GM18519 (cell line): Measurements from ENCODE around the gene HEBP1.

Experiments
- ATAC-seq: cut with Tn5 transposase; IDR thresholded peaks from one replicate; pipeline ENCODE4 v1.9.1; 2021; ENCODE audit warnings: mild to moderate bottlenecking, moderate library complexity; ENCODE audit not compliant: unreplicated experiment, low FRiP score

The HEBP1 gene

DNA sequence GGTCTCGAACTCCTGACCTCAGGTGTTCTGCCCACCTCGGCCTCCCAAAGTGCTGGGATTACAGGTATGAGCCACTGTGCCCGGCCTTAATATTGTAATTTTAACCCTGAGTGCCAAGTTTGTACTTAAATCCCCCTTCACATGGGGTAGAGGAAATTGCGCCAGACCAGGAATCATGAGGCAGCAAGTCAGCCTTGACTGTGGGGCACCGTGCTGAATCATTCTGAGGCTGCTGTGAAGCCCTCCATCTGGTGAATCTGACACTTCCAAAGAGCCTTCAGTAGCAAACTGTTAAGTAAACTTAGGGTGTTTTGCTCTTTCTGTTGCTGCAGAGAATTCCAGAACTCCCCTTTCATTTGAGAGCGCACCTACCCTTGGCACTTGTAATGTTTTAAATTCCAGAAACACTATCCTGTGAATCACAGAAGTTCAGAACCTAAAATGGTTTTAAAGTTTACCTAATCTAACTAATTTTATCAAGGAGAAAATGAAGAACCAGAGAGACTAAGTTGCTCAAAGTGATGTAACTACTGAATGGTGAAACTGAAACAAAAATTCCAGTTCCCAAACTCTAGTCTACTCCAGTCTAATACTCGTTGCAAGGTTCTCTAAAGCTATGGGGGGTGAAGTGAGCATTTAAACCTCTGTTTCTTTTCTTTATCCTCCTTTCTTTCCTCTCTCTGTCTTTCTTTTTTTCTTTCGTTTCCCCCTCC, 7.5 kb downstream of the HEBP1 start:
- ATAC-seq, result no peak

DNA sequence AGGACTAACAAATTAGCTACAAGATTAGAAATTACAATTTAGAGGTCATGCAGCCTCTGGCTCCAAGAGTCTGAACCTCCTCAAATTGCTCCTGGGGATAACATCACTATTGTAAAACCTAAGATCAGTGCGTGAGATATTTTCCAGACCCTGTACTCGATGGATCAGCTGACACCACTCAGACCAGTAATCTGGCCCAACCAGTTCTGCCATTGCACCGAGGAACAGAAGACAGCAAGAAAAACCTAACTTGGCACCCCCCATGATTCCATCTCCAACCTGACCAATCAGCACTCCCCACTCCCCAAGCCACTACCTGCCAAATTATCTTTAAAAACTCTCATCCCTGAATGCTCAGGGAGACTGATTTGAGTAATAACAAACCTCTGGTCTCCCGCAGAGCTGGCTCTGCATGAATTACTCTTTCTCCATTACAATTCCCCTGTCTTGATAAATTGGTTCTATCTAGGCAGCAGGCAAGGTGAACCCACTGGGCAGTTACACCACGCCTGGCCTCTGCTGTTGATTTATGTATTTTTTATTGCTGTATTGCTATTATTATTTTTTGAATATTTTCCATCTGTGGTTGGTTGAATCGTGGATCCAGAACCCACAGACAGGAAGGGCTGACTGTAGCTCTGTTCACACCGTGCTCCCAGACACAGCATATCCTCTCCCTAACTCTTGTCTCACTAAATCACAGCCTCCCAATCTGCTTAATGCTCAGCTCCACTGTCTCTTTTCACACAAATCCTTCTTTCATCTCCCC, 9.2 kb downstream of the HEBP1 start:
- no peak for ATAC-seq

DNA sequence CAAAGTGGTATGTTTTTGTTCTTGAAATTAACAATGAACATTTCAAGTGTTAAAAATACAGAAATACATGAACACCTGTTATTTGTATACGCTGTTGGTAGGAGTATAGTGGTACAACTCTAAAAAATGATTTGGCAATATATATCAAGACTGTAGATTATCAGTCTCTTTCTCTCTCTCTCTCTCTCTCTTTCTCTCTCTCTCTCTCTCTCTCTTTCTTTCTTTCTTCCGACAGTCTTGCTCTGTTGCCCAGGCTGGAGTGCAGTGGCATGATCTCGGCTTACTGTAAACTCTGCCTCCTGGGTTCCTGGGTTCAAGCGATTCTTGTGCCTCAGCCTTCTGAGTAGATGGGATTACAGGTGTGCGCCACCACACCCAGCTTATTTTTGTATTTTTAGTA, 12.6 kb downstream of the HEBP1 start:
- ATAC-seq, result no peak

DNA sequence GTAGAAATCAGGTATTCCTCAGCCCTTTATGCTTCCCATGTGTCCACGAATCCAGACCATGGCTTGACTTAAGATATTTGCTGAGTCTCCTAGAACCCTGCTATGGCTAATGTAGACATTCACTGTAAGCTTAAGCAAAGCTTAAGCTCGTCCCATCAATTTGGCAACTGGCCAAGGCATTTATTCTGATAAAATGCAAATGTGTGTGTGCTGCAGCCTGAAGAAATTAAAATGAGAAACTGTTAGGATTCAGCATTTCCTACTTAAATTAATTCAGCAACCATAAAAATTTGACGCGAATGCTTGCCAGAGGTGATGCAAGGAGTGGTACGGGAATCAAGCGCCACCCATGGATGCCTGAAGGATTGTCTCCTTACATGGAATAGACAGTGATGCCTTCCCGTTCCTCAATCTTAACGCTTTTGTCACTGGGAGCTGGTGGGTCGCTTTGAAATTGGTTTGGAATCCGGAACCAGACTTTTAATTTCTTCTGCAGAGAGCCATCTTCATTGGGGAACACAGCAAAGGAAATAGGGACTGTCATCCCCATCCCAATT, 13.2 kb downstream of the HEBP1 start:
- no peak for ATAC-seq

DNA sequence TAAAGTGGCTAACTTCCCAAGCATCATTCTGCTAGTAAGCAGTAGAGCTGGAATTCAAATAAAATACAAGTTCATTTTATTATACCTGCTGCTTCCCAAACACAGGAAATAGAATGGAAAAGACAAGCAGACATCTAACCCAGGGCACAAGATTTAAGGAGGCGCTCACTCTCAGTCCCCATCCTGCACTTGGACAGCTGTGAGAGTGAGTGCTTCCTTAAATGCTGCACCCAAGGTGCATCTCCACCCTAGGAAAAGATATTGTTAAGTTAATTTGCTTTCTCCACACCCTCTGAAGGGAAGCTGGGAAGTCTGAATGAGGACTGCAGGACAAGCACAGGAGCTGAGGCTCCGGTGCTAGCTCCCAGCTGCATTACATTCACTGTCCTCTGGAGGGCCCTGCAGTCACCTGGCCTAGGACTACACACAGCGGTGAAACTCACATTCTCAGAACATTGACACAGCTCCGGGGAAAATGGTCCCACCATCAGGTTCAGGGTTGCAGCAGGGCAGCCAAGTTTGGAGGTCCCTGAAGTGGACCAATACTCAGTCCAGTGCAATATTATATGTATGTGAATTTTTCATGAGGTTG, 14.2 kb downstream of the HEBP1 start:
- no peak for ATAC-seq

DNA sequence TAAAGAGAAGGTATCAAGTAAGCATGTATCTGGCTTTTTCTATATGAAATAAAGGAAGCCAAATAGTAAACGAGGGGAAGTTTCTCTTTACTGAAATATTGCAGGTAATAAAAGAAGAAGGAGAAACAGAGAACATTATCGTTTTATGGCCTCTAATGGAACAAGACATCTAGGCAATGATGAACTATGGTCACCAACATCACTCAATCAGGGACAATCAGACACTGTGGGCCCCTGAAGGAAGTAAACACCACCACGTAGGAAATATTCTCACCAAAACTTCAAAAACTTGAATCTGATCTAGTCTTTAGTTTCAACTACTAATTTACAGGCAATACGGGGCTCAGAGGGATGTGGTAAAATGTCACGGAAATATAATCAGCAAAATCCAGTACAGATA, 15.9 kb downstream of the HEBP1 start:
- ATAC-seq, result no peak

DNA sequence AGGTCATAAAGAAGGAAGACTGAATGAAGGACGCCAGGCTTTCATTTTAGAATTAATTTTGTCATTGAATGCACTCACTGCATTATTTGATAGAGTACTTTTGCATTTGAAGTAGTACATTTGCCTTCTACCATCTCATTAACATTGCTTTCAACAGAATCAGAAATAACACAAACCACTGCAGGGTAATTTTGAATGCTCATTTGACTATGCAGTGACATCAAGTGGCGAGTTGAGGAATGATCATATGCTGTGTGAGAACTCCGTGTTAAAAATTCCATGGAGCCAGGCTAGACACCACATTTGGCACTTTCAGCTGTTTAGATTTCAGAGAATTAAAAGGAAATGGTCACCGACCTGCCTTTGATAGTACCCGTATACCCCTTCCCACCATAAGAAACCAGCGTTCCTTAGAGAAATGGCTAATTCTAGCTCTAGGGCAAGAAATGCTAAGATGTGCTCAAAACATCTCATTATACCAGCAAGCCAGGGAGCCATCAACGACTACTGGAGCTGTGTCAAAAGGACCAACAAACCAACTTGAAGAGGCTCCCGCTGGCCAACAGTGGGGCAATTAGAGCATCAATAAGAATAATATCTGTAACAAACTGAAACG, 16.5 kb downstream of the HEBP1 start:
- ATAC-seq, result no peak

DNA sequence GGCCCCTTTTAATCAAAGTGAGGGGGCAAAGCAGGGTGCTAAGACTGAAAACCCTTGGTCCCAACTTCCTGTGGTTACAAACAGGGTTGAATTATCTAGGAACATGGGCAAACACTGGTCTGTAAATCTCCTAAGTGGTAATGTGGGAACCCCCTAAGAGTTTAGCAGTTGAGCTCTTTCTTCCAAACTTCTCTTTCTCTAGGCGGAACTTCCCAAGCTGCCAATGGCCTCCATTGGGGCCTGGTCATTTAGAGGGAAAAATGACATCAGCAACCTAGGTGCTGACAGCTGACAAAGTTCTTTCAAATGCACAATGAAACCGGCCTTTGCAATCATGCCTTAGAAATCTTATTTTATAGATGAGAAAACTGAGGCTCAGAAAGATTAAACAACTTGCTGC, 17.7 kb downstream of the HEBP1 start:
- ATAC-seq, result no peak

DNA sequence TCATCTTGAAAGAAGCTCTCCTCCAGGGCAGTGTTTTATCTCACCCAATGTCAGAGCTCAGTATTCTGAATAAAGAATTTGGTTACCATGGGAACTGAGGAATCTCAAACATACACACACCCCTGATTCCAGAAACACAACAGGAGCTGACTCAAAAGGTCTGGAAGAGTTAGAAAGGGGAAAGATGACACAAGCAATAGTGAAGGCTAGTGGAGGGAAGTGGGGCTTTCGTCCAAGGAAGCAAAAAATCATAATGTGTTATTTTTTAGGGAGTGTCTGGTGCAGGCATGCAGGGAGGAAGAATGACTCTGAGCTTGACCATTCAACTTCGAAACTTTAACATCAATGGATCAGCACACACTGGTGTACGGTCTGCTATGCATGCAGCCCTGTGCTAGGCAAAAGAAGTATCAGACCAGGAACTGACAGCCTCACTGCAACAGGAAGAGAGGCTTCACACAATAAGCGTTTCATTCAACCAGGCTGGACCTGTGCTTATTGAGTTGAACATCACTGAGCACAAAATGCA, 20.3 kb downstream of the HEBP1 start:
- no peak for ATAC-seq

DNA sequence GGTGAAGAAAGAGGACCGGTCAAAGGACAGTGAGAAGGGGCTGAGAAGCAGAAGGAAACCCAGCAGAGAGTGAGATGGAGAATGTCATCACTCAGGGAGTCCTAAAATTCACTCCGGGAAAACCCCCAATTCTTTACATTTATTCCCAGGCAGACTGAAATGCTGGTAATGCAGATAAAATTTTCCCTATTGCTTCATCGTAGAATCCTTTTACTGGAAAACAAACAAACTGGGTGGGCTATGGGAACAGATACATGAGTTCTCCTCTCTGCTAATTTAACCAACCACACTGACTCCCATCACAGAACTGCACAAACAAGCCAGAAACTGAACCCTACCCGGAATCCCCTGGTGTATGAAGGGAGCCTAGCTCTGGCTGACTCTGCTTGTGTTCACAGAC, 20.9 kb downstream of the HEBP1 start:
- ATAC-seq, result no peak

DNA sequence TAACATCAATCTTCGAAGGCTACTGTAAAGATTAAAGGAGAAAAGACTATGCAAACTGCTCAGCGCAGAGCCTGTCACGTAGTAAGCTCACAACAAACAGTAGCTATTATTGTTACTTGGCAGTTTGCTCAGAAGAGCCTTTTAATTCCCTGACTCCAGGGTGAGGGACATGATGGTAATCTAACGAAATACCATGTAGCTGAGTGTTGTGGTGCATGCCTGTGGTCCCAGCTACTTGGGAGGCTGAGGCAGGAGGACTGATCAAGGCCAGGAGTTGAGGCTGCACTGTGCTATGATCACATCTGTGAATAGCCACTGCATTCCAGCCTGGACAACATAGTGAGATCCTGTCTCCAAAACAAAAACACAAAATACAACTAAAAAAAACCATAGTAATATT, 22.8 kb downstream of the HEBP1 start:
- no peak for ATAC-seq

DNA sequence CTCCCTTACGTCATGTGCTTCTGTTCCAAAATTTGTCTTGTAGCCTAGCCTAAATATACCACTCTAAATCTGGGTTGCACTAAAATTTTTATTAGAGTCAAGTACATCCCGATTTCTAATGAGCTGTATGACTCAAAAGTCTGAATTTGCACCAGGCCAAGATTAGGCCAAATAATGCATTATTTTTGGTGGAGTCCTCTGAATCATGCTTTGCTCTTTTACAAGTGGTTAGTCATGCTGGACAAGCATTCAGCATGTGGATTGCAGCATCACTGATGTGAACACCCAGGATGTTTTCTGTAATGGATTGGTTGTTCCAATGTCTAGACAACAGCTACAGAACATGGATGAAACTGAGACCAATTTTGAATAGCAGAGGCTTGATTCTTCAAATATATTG, 23.7 kb downstream of the HEBP1 start:
- no peak for ATAC-seq

DNA sequence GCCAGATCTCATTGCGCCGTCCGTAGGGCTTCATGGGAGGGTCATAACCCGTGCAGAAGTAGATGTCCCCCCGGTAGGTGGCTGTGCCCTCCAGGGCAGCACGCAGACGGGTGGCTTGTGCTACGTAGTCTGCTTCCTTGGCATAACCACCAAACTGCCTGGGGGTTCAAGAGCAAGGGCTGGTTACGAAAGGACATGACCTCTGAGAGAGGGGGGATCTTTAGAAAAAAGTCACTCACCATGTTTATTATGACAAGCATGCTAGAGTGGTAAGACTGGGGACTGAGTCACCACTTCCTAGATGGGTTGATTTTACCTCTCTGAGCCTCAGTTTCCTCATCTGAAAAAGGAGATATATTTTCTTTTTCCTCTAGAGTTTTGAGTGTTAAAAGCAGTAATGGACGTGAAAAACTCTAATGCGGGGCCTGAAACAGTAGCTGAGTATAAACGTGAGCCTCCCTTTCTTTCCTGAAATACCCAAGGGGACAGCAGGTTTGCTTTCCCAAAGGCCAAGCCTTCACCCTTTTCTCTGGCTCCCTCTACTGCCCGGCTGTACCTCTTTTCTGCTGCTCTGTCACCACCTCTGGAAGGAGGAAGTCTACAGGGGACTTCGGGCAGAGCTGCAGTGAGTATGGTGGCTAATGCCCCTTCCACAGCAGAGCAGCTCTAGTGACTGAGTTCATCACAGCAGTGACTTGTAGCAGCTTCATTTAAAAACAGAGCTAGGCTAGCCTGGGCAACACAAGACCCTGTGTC, 24.6 kb downstream of the HEBP1 start:
- no peak for ATAC-seq

DNA sequence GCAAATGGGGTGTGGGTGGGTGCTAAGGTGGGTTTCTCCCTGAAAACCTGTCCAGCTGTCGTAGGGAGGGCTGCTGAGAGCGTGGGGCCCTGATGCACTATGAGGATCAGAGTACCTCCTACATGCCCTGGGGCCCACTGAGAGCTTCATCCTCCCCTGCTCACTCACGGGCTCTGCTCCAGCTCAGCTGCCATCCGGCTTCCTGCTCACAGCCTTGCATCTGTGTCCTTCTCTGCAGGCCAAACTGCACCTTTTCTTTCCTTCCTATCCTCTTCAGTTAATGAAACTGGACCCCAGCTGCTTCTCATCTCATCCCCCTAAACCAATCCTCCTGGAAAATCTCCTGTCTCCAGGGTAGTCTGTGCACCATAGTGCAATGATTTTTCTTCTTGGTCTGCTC, 25.9 kb downstream of the HEBP1 start:
- ATAC-seq, result no peak

DNA sequence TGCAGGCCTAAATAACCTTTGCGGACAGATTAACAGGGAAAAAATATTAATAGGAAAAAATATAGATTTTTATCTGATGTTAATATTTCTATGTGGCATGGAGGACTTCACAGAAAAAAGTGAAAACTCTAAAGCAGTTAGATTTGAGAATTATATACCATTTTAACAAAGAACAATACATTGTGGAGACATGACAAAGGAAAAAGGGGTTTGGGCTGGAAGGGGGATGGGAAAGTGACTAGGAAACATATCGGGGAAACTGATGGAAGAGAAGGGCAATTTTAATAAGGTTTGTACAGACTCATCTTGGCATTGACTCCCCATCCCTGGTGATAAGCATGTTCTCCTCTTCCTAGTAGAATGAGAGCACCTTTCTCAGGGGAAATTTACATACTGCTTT, 27.0 kb downstream of the HEBP1 start:
- no peak for ATAC-seq

DNA sequence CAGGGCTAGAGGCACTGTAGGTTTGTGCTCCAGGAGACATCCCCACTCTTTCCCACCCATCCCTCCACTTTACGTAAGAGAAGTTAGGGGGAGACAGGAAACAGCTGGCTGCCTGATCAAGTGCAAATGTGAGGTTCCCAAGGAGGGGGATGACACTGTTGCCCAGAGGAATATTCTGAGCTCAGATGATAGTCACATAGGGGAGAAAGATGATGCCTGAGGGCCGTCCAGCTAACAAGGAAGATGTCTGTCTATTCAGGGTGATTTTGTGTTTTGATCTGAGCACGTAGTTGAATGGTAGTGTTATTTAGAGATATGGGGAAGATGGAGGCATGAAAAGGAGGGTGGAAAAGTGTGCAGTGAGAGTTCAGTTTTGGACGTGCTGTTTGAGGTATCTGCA, 34.2 kb downstream of the HEBP1 start:
- no peak for ATAC-seq

DNA sequence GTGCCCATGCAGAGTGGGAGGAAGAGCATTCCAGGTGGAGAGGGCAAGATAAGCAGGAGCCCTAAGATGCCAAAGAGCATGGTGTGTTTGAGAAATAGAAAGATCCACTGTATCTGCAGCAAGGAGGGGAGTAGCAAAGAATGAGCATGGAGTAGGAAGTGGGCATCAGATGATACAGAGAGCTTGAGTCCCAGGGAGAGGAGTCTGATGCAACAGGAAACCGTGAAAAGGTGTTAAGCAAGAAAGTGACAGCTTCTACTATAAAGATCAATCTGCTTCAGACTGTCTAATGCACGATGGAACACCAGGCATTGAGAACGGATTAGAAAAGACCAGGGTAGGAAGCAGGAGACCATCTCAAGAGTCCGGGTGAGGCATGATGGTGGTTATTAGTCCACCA, 35.8 kb downstream of the HEBP1 start:
- ATAC-seq, result no peak

DNA sequence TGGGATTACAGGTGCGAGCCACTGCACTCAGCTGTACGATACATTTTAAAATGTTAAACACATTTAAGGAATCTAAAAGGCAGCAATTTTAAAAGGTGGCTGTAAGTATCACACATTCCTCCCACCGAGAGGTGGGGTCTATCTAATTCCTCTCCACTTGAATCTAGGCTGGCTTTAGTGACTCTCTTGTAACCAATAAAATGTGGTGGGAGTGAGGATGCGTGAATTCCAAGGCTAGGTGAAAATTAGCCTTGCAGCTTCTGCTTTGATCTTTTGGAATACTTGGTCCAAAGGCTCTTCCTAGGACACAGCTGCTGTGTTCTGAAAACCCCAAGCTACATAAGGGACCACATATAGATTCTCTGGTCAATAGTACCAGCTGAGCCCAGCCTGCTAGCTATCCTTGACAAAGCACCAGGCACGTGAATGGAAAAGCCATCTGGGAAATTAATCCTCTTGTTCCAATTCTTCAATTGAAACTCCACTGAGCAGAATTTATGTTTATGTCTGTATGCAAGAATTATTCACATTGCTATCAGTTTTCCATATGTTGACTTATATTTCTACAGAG, 39.3 kb downstream of the HEBP1 start:
- ATAC-seq, result no peak

DNA sequence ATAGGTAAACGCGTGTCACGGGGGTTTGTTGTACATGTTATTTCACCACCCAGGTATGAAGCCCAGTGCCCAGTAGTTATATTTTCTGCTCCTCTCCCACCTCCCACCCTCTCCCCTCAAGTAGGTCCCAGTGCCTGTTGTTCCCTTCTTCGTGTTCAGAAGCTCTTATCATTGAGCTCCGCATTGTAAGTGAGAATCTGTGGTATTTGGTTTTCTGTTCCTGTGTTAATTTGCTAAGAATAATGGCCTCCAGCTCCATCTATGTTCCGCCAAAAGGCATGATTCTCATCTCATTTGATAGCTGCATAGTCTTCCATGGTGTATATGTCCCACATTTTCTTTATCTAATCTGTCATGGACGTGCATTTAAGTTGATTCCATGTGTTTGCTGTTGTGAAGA, 41.2 kb downstream of the HEBP1 start:
- ATAC-seq, result no peak
